ENCODE data around the gene PDPK1. TPM values are rescaled to one million over a fixed set of nuclear protein-coding genes. Genes with fewer than 3 reads are reported as not detected.

PDPK1 gene
- 45.1 TPM for polyA plus RNA-seq

- Mint-ChIP-seq H3K4me3 (peak within 1 kb of the TSS; percentile 87 to 95 (median 92)), H3K27me3 (no peaks in the 10 kb centered on the region), H3K36me3 (peaks cover 3% of the 10 kb centered on the region), H3K4me1 (peaks cover 27 to 35% (median 31%) of the 10 kb centered on the region in 3 donors), H3K9me3 (no peaks in the 10 kb centered on the region), H3K27ac (peak within 1 kb of the TSS; percentile 93 to 99 (median 95))
Observed at GRCh38 chr16:2537451-2538379, at the start of gene PDPK1. PDPK1 (plus strand) TSS chr16:2538021; CDS start chr16:2538113, 92 bp downstream.

- H3K4me3 Mint-ChIP-seq: no peak overlapping the region
- H3K36me3 Mint-ChIP-seq: peaks cover 5% of the 10 kb centered on the region
- peaks cover 2% of the 10 kb centered on the region for H3K27me3 Mint-ChIP-seq
- H3K27ac Mint-ChIP-seq: no peak overlapping the region
- H3K4me1 Mint-ChIP-seq: peaks cover 7 to 12% (median 11%) of the 10 kb centered on the region in 3 donors
- H3K9me3 Mint-ChIP-seq: no peaks in the 10 kb centered on the region
Observed at GRCh38 chr16:2489581-2489980, 48.2 kb upstream of the PDPK1 start.

- peak overlapping the region in 1 of 3 donors; percentile 53 for H3K27ac Mint-ChIP-seq
- peaks cover 7 to 11% (median 11%) of the 10 kb centered on the region in 3 donors for H3K4me1 Mint-ChIP-seq
- peaks cover 2% of the 10 kb centered on the region for H3K27me3 Mint-ChIP-seq
- no peak overlapping the region for H3K4me3 Mint-ChIP-seq
- peaks cover 5% of the 10 kb centered on the region for H3K36me3 Mint-ChIP-seq
- no peaks in the 10 kb centered on the region for H3K9me3 Mint-ChIP-seq
Observed at GRCh38 chr16:2490190-2491105, 47.4 kb upstream of the PDPK1 start.

GRCh38 chr16:2492292-2492691, 45.5 kb upstream of the PDPK1 start:
- H3K27me3 Mint-ChIP-seq: peaks cover under 1% of the 10 kb centered on the region
- H3K4me1 Mint-ChIP-seq: peaks cover 2 to 3% (median 3%) of the 10 kb centered on the region in 3 donors
- H3K36me3 Mint-ChIP-seq: peaks cover 1% of the 10 kb centered on the region
- H3K4me3 Mint-ChIP-seq: no peak overlapping the region
- no peaks in the 10 kb centered on the region for H3K9me3 Mint-ChIP-seq
- no peak overlapping the region for H3K27ac Mint-ChIP-seq

GRCh38 chr16:2493605-2494004, 44.2 kb upstream of the PDPK1 start:
- Mint-ChIP-seq H3K4me1 (peaks cover 0 to 2% (median 2%) of the 10 kb centered on the region in 3 donors), H3K27ac (no peak overlapping the region), H3K36me3 (no peaks in the 10 kb centered on the region), H3K4me3 (no peak overlapping the region), H3K9me3 (no peaks in the 10 kb centered on the region), H3K27me3 (no peaks in the 10 kb centered on the region)

- Mint-ChIP-seq H3K27me3 (no peaks in the 10 kb centered on the region), H3K4me3 (no peak overlapping the region), H3K36me3 (no peaks in the 10 kb centered on the region), H3K9me3 (no peaks in the 10 kb centered on the region), H3K4me1 (peaks cover 0 to 2% (median 2%) of the 10 kb centered on the region in 3 donors), H3K27ac (no peak overlapping the region)
Observed at GRCh38 chr16:2494616-2495015, 43.2 kb upstream of the PDPK1 start.

- Mint-ChIP-seq H3K27ac (no peak overlapping the region), H3K27me3 (no peaks in the 10 kb centered on the region), H3K36me3 (no peaks in the 10 kb centered on the region), H3K4me1 (peaks cover 0 to 2% (median 2%) of the 10 kb centered on the region in 3 donors), H3K4me3 (no peak overlapping the region), H3K9me3 (no peaks in the 10 kb centered on the region)
Observed at GRCh38 chr16:2495041-2495440, 42.8 kb upstream of the PDPK1 start.

GRCh38 chr16:2496223-2497115, 41.4 kb upstream of the PDPK1 start:
- Mint-ChIP-seq H3K27me3 (no peaks in the 10 kb centered on the region), H3K27ac (no peak overlapping the region), H3K36me3 (no peaks in the 10 kb centered on the region), H3K4me1 (peaks cover 0 to 2% (median 2%) of the 10 kb centered on the region in 3 donors), H3K4me3 (no peak overlapping the region), H3K9me3 (no peaks in the 10 kb centered on the region)

- H3K27ac Mint-ChIP-seq: no peak overlapping the region
- peaks cover 0 to 2% (median 2%) of the 10 kb centered on the region in 3 donors for H3K4me1 Mint-ChIP-seq
- no peaks in the 10 kb centered on the region for H3K36me3 Mint-ChIP-seq
- H3K27me3 Mint-ChIP-seq: no peaks in the 10 kb centered on the region
- H3K9me3 Mint-ChIP-seq: no peaks in the 10 kb centered on the region
- no peak overlapping the region for H3K4me3 Mint-ChIP-seq
Observed at GRCh38 chr16:2497116-2497630, 40.6 kb upstream of the PDPK1 start.

- Mint-ChIP-seq H3K4me1 (peaks cover 0 to 2% (median 2%) of the 10 kb centered on the region in 3 donors), H3K9me3 (no peaks in the 10 kb centered on the region), H3K36me3 (no peaks in the 10 kb centered on the region), H3K4me3 (no peak overlapping the region), H3K27ac (no peak overlapping the region), H3K27me3 (no peaks in the 10 kb centered on the region)
Observed at GRCh38 chr16:2497695-2498484, 39.9 kb upstream of the PDPK1 start.

GRCh38 chr16:2498531-2499253, 39.1 kb upstream of the PDPK1 start:
- no peak overlapping the region for H3K4me3 Mint-ChIP-seq
- H3K27me3 Mint-ChIP-seq: no peaks in the 10 kb centered on the region
- no peak overlapping the region for H3K27ac Mint-ChIP-seq
- H3K4me1 Mint-ChIP-seq: peaks cover 0 to 2% (median 2%) of the 10 kb centered on the region in 3 donors
- no peaks in the 10 kb centered on the region for H3K36me3 Mint-ChIP-seq
- no peaks in the 10 kb centered on the region for H3K9me3 Mint-ChIP-seq

GRCh38 chr16:2499454-2499853, 38.4 kb upstream of the PDPK1 start:
- no peak overlapping the region for H3K27ac Mint-ChIP-seq
- H3K9me3 Mint-ChIP-seq: no peaks in the 10 kb centered on the region
- peaks cover 0 to 2% (median 2%) of the 10 kb centered on the region in 3 donors for H3K4me1 Mint-ChIP-seq
- H3K4me3 Mint-ChIP-seq: no peak overlapping the region
- H3K27me3 Mint-ChIP-seq: no peaks in the 10 kb centered on the region
- H3K36me3 Mint-ChIP-seq: no peaks in the 10 kb centered on the region

GRCh38 chr16:2499890-2500429, 37.9 kb upstream of the PDPK1 start:
- Mint-ChIP-seq H3K9me3 (no peaks in the 10 kb centered on the region), H3K36me3 (no peaks in the 10 kb centered on the region), H3K27me3 (no peaks in the 10 kb centered on the region), H3K4me3 (no peak overlapping the region), H3K27ac (no peak overlapping the region), H3K4me1 (peaks cover 0 to 2% (median 2%) of the 10 kb centered on the region in 3 donors)
